ENCODE results near the gene RARA.

RARA gene

GRCh38 chr17:40291281-40291664, 17.7 kb upstream of the RARA start (continued):
- TF ChIP-seq EGR2 (tag by site-specific recombination; IDR thresholded peaks at IDR 0.05; ENCODE audit: low read depth) = no peak
- TF ChIP-seq ZNF785 (tag by site-specific recombination; IDR thresholded peaks at IDR 0.05) = no peak
- no peak for TF ChIP-seq ZNF596 (tag by site-specific recombination; IDR thresholded peaks at IDR 0.05)
- TF ChIP-seq ZNF600 (tag by site-specific recombination; IDR thresholded peaks at IDR 0.05) = no peak
- TF ChIP-seq ZBTB20 (tag by site-specific recombination; IDR thresholded peaks at IDR 0.05) = no peak
- TF ChIP-seq ZIC2 (tag by site-specific recombination; IDR thresholded peaks at IDR 0.05) = no peak
- no peak for TF ChIP-seq ZEB2 (tag by site-specific recombination; IDR thresholded peaks at IDR 0.05)
- TF ChIP-seq ZSCAN4 (tag by site-specific recombination; IDR thresholded peaks at IDR 0.05) = no peak

- Histone ChIP-seq H3K27ac (ENCODE audit: extremely low read depth, low read depth, low read length) (no peak overlapping the region), H3K36me3 (ENCODE audit: control insufficient read depth in 2 of 2, insufficient read depth in 1 of 2, low read length in 2 of 2) (peaks cover 80 to 91% of the 10 kb centered on the region in 2 experiments), H3K9me3 (ENCODE audit: control insufficient read depth, insufficient read depth, low read depth, low read length) (no peaks in the 10 kb centered on the region), H3K4me1 (ENCODE audit: control insufficient read depth, insufficient read depth, low read length) (peaks cover 3% of the 10 kb centered on the region), H3K4me3 (ENCODE audit: low read depth, low read length) (no peak overlapping the region)
- ChIA-PET POLR2A (interaction anchor here (0.6 to 1.8 kb wide), 2 partner anchors 74 to 149 kb away, joined by 3 to 4 read pairs; partner anchors contain the start of gene WIPF2), CTCF (interaction anchor here (0.6 to 7.0 kb wide), 11 partner anchors 9 to 183 kb away, joined by 3 to 65 read pairs (median 5); no protein-coding TSS in a partner anchor)
- TF ChIP-seq MYNN (tag by site-specific recombination; IDR thresholded peaks at IDR 0.05; ENCODE audit: borderline replicate concordance) = no peak
- no peak for TF ChIP-seq YY2 (tag by site-specific recombination; IDR thresholded peaks at IDR 0.05)
- TF ChIP-seq ZNF132 (tag by site-specific recombination; IDR thresholded peaks at IDR 0.05; ENCODE audit: borderline replicate concordance) = no peak
- no peak for TF ChIP-seq ZNF830 (tag by site-specific recombination; IDR thresholded peaks at IDR 0.05; ENCODE audit: low read depth)
- no peak for TF ChIP-seq ZNF214 (tag by site-specific recombination; IDR thresholded peaks at IDR 0.05; ENCODE audit: borderline replicate concordance)
- no peak for TF ChIP-seq ZNF423 (tag by site-specific recombination; IDR thresholded peaks at IDR 0.05)
- no peak for TF ChIP-seq ZNF529 (tag by site-specific recombination; IDR thresholded peaks at IDR 0.05; ENCODE audit: insufficient replicate concordance)
- TF ChIP-seq ZBTB11 (tag by site-specific recombination; conservative IDR thresholded peaks at IDR 0.05; ENCODE audit: low read depth) = no peak
- no peak for TF ChIP-seq GLIS2 (tag by site-specific recombination; IDR thresholded peaks at IDR 0.05)
- no peak for TF ChIP-seq KLF9 (tag by site-specific recombination; IDR thresholded peaks at IDR 0.05; ENCODE audit: low read depth)
- no peak for TF ChIP-seq ZBTB7A (tag by site-specific recombination; IDR thresholded peaks at IDR 0.05; ENCODE audit: low read depth)
- TF ChIP-seq ZNF239 (tag by site-specific recombination; IDR thresholded peaks at IDR 0.05) = no peak
- no peak for TF ChIP-seq ZNF266 (tag by site-specific recombination; IDR thresholded peaks at IDR 0.05; ENCODE audit: low read depth)
- TF ChIP-seq ZSCAN16 (tag by site-specific recombination; IDR thresholded peaks at IDR 0.05) = no peak
- no peak for TF ChIP-seq ZNF362 (tag by site-specific recombination; IDR thresholded peaks at IDR 0.05)
- TF ChIP-seq ZNF837 (tag by site-specific recombination; IDR thresholded peaks at IDR 0.05) = no peak
- TF ChIP-seq ZNF24 (tag by site-specific recombination; IDR thresholded peaks at IDR 0.05) = no peak
- TF ChIP-seq ZNF140 (tag by site-specific recombination; IDR thresholded peaks at IDR 0.05) = no peak
- TF ChIP-seq ZNF843 (tag by site-specific recombination; IDR thresholded peaks at IDR 0.05) = no peak
Observed at GRCh38 chr17:40293363-40293762, 15.6 kb upstream of the RARA start.
